Inflammatory macrophage (primary cell): ENCODE results near the gene TCTN1.
"Not testable (repeated sequence)": the region's sequence is repeated elsewhere in the genome, so short reads cannot be mapped to it uniquely, and the experiment has no call there.

Experiments
- DNase-seq, 2 donors: peaks; one replicate each; pipeline ENCODE4 v3.0.0-alpha.2; 2020 to 2022
- total RNA-seq, 18 experiments: gene quantifications; one replicate each; lab custom pipeline; 2026; ENCODE audit warnings: mixed read lengths in 6 of 18, inconsistent platforms in 2 of 18; lab: John Stamatoyannopoulos, UW

Gene TCTN1
- total RNA-seq = 3.8 to 9.9 (median 7.1) reads per million in 18 experiments

GRCh38 chr12:110613771-110614684, at the start of gene TCTN1:
TSS of gene TCTN1 (plus strand) at chr12:110614129. CDS start at chr12:110614183, 54 bp downstream.
- DNase-seq = peak; percentile 95 to 97

- no peak for DNase-seq
These were observed 49.4 kb upstream of the TCTN1 start for GRCh38 chr12:110564471-110564991.

GRCh38 chr12:110565894-110566871, 47.7 kb upstream of the TCTN1 start:
- DNase-seq = no peak

- DNase-seq = no peak
These were observed 46.9 kb upstream of the TCTN1 start for GRCh38 chr12:110566993-110567392.

GRCh38 chr12:110568752-110569151, 45.2 kb upstream of the TCTN1 start:
- no peak for DNase-seq

GRCh38 chr12:110569838-110570237, 44.1 kb upstream of the TCTN1 start:
- not testable (repeated sequence) for DNase-seq

GRCh38 chr12:110570798-110571197, 43.1 kb upstream of the TCTN1 start:
- not testable (repeated sequence) for DNase-seq

GRCh38 chr12:110574044-110574443, 39.9 kb upstream of the TCTN1 start:
- DNase-seq = no peak

- not testable (repeated sequence) for DNase-seq
These were observed 39.2 kb upstream of the TCTN1 start for GRCh38 chr12:110574717-110575230.

- DNase-seq = peak; percentile 8 to 35
These were observed 38.6 kb upstream of the TCTN1 start for GRCh38 chr12:110575326-110575725.

GRCh38 chr12:110576504-110576903, 37.4 kb upstream of the TCTN1 start:
- no peak for DNase-seq

- peak; percentile 67 to 79 for DNase-seq
These were observed 35.9 kb upstream of the TCTN1 start for GRCh38 chr12:110577864-110578693.

- no peak for DNase-seq
These were observed 35.0 kb upstream of the TCTN1 start for GRCh38 chr12:110578694-110579534.

GRCh38 chr12:110579535-110580253, 34.2 kb upstream of the TCTN1 start:
- no peak for DNase-seq

GRCh38 chr12:110581931-110582275, 32.0 kb upstream of the TCTN1 start:
- DNase-seq = no peak

GRCh38 chr12:110582276-110583136, 31.4 kb upstream of the TCTN1 start:
- peak; percentile 53 to 73 for DNase-seq

- DNase-seq = peak; percentile 96 to 97
These were observed 30.5 kb upstream of the TCTN1 start, which contains the start of gene PPTC7 for GRCh38 chr12:110583137-110584059. TSS of gene PPTC7 (minus strand) at chr12:110583318. CDS start at chr12:110583031, 287 bp downstream.
